Measurements from ENCODE around the gene PSMF1.

DNA sequence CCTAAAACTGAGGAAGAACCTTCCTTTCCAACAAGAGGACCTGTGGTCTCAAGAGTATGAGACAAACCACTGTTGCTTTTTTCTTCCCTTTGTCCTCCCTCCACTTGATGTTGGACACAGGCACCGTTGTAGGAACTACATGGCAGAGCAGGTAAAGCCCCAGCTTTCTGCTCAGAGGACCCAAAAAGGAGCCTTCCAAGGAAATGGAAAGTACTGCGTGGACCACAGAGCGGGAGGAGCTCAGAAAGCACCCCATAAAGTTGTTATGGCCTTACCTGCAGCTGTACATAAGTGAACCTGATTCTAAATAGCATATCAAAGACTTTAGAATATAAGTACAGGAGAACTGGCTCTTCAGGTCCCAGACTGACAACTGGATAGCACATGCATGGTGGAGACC lies 36.9 kb downstream of the PSMF1 start:
- TF ChIP-seq, protein P1, sequence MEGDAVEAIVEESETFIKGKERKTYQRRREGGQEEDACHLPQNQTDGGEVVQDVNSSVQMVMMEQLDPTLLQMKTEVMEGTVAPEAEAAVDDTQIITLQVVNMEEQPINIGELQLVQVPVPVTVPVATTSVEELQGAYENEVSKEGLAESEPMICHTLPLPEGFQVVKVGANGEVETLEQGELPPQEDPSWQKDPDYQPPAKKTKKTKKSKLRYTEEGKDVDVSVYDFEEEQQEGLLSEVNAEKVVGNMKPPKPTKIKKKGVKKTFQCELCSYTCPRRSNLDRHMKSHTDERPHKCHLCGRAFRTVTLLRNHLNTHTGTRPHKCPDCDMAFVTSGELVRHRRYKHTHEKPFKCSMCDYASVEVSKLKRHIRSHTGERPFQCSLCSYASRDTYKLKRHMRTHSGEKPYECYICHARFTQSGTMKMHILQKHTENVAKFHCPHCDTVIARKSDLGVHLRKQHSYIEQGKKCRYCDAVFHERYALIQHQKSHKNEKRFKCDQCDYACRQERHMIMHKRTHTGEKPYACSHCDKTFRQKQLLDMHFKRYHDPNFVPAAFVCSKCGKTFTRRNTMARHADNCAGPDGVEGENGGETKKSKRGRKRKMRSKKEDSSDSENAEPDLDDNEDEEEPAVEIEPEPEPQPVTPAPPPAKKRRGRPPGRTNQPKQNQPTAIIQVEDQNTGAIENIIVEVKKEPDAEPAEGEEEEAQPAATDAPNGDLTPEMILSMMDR (IDR thresholded peaks at IDR 0.05): no peak
- TF ChIP-seq EP300 (IDR thresholded peaks at IDR 0.05) (no peak), POLR2A (IDR thresholded peaks at IDR 0.05) (no peak)

All from ovary (tissue), 3 donors.